Activated CD4-positive, alpha-beta T cell treated with anti-CD3 and anti-CD28 coated beads, Interleukin-10, Interleukin-2, amounts not matched to agents 100 ng/mL and 50 ng/mL, durations not matched to agents 16 hours and 8 hours (primary cell): ENCODE results near the gene GPATCH3.
"Not testable (repeated sequence)": the region's sequence is repeated elsewhere in the genome, so short reads cannot be mapped to it uniquely, and the experiment has no call there.

Experiments
- DNase-seq: peaks from one replicate; pipeline ENCODE4 v3.0.0-alpha.2; 2020

The GPATCH3 gene

DNA sequence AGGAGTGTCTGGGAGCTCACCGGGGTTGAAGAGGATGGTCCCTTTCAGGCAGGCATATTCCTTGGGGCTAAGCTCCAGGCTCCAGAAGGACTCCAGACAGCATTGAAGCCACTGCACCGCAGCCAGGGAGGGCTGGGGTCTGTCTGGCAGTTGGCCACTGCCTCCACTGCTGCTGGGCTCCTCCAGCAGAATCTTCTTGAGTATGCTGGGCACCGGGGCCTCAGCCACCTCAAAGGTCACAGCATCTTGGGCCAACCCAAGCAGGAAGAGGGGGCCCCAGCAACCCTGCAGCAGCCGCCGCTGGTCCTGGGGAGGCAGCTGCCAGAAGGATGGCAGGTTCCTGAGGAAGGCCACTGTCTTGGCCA, 13.1 kb upstream of the GPATCH3 start:
- DNase-seq = no peak

DNA sequence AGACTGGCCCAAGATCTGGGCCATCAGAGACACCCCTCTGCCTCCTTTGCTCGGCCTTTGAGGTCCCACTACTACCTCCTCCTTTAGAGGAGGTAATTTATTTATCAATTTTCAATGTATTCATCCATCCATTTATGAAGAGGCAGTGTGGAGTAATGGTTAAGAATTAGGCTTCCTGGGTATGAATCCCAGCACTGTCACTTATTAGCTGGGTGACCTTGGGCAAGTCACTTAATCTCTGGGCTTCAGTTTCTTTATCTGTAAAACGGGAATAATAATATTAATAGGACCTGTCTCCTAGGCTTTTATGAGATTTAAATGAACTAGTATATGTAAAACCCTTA, 11.9 kb upstream of the GPATCH3 start:
- no peak for DNase-seq

DNA sequence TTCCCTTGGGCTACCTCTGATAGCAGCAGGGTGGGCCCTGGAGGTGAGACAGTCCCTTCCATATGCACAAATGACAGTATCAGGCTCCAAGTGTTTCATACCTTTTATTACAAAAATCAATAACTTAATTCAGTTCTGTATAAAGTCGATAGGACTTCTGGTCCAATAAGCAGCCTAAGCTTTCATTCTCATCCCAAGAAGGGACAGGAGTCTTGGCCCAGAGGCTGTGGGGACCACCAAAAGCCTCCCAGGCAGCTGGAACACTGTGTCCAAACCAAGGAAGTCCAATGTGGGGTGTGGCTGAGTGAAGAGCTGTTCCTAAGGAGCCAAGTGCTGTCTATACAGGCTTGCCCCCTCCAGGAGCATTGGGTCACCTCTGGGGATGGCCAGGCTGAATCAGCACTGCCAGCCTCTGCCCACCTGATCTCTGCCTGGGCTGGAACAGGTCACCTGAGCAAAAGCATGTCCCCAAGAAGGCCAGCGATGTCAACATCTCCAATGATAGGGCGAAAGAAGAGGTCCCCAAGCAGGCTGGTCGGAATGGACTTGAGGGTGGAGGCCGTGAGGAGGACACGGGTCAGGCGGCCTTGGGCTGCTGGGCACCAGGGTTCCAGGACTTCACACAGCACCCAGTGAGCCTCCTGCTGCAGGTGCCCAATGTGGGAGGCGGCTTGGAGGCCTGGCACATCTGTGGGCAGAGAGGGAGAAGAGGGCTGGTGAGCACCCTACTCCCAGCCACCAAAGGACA, 11.3 kb upstream of the GPATCH3 start:
- DNase-seq = no peak

DNA sequence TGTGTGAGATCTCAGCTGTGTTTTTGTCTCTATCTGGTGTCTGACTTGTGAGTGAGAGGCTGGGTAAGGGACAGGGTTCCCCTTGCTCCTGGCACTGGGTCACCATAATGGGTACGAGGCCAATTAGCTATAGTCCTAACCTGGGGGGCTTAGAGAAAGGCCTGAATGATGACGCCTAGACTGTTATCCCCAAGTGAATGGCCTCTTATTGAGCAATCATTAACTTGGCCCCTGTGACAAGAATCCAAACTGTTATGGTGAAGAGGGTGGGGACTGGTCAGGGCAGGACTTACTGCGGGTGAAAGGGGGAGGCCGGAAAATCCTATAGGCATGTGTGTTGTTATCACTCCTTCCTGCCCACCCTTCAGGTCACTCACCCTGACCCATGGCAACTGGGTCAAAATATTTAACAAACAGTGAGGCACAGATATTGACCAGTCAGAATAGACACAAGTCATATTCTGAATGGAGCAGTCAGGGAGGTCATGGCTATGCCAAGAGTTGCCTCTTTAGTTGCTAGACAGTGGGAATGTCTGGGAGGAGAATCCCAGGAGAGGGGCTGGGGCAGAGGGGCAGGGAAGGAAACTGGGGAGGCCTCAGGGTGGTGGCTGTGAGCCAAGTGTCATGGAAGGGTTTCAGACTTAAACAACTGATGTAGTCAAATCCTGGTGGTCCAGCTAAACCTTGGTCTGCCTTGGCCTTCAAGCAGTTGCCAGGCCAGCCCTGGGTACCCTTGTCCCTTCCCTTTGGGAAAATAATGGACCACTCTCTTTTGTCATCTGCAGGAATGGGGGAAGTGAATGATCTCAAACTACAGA, 10.3 kb upstream of the GPATCH3 start:
- no peak for DNase-seq

DNA sequence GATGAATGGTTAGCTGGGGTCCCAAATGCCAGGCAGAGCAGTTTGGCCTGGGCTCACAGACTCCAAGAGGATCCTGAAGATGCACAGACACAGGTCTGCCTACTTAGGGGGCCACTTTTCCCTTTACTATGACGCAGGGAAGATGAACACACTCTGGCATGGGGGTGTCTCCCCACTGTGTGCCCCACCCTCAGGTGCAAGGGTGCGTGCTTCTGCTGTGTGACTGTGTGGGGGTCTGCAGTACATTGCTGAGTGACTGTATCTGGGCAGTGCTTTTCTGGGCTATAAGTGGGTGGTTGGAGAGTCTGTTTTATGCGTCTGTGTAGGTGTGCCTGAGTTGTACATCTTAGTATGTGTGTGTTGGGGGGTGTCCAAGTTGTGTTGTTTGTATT, 9.7 kb upstream of the GPATCH3 start:
- DNase-seq = no peak

DNA sequence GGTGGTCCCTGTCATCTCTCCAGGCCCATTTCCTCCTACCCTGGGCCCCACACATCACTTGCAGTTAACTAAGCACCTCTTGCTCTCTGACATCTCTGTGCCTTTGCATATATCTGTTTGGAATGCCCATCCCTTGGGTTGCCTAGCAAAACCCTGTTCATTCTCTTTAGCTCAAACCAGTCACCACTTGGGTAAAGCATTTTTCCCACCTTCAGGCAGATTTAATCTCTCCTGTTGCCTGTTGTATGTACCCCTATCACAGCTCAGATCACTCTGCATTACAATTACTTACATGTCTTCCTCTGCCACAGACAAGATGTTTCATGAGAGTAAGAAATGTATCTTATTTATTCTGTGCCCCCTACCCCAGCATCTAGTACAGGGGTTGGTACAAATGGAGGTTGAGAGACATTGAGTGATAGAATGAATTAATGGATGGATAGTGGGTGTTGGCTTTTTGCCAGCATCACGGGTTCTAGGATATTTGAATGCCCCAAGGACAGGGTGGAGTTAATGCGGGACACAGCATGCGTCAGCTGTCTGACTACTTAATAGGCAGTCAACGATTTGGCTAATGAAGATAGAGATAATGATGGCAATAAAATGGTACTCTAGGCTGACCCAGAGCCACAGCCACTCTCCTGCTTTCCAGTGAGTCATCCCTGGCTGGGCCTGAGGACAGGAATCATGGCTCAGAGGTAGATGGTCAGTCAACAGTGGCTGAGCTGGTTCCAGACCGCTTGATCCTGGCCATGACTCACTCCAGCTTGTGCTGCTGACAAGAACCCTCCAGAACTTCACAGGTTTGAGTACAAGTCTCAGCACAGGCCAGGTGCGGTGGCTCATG, 7.0 kb upstream of the GPATCH3 start:
- no peak for DNase-seq

DNA sequence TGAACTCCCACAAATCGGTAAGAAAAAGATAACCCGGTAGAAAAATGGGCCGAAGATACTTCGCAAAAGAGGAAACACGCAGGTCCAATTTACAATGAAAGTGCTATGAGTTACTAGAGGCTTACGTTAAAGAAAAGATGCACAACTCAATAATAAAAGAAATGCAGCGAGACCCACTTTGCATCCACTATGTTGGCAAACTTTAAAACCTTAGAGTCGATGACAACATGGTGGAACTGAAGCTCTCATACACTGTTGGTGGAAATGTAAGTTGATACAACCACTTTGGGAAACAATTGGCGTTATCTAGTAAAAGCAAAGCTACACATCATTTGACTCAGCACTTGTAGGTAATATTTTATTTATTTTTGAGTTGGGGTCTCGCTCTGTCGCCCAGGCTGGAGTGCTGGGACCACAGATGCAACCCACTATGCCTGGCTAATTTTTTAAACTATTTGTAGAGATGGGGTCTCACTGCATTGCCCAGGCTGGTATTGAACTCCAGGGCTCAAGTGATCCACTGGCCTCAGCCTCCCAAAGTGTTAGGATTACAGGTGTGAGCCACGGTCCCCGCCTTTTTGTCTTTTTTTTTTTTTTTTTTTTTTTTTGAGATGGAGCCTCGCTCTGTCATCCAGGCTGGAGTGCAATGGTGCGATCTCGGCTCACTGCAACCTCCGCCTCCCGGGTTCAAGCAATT, 696 bp upstream of the GPATCH3 start:
- DNase-seq = no peak

DNA sequence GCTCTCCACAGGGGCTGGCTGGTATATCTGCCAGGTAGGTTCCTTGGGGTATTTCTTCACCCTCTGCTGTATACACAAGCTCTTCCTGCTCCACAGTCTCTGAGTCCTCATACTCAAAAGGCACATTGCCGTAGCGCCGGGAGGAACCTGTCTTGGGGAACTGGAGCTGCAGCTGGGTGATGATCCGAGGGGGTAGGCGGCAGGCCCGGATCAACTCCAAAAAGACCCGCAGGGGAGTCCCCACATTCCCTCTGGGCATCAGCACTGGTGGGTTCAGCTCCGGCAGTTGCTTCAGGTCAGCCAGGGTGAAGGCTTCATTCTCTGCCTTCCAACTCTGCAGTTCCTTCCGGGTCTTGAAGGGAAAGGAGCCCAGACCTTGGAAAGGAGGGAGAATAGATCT, 2.9 kb downstream of the GPATCH3 start:
- DNase-seq = no peak

DNA sequence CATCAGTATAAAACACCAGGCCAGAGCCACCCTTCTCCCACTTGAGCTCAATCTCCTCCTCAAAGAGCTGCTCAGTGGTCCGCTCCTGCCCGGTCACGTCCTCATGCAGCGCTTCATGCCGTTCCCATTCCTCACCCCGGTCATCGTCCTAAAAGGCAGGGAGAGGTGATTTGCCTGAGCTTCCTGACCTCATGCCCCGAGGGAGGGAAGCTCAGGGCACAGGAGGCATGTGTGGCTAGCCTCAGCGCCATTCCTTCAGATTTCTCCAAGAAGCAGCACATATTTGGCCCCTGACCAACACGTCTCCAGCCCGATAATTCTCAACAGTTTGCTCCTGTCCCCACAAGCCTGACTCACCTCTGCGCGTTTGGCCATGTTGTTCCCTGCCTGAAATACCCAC, 6.0 kb downstream of the GPATCH3 start:
- DNase-seq = no peak

DNA sequence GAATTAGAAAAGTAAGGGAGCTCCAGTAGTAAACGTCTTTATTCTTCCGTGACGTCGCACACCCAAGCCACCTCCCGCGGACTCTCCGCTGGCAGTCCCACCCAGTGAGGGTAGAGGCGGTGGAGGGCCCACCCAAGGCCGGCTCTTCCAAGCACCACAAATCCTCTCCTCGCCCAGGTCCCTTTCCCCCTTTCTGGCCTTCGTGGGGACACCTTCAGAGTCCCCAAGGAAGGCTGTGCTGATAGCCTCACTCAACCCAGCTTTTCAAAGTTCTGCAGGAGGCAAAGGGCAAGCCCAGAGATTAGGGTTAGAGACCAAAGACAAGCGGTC, 9.8 kb downstream of the GPATCH3 start:
- DNase-seq = no peak

DNA sequence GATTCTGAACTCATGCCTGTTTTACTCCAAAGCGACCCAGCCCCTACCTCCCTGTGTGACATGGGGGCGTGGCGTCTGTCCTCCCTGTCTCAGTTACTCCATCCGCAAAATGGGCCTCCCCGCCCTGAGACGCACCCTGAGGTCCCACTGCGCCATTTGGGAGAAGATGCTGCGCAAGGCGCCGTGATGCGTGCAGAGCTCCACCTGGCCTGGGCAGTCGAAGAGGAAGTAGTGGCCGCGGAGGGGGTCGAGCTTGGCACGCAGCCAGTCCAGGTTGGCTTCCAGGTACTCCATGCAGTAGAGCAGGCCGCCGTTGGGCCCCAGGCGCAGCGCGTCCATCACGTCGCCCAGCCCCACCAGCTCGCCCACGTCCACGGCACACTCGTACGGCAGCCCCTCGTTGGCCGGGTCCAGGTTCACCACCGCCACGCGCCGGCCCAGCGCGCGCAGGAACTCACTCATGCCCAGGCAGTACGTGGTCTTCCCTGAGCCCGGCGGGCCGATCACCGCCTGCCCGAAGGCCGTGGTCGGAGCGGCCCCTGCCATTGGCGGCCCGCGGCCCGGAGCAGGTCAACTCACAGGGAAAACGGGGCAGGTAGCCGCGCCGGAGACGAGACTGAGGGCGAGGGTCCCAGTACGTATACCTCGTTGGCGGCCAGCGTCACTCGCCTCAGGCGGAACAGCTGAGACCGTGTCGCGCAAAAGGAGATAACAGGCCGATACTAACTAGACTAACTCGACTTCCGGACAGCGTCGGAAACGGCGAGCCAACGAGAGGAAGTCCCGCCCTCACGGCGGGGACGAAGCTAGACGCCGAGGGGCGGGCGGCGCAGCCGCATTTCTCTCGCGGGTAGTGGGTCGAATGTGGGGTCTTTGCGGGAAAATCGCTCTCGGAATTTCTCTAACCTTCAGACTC, 10.5 kb downstream of the GPATCH3 start, which contains the start of gene GPN2:
GPN2 (minus strand) TSS at position 733 of the 916 bp plus-strand sequence; CDS start at position 546, 187 bp downstream.
- peak; percentile 89 for DNase-seq

DNA sequence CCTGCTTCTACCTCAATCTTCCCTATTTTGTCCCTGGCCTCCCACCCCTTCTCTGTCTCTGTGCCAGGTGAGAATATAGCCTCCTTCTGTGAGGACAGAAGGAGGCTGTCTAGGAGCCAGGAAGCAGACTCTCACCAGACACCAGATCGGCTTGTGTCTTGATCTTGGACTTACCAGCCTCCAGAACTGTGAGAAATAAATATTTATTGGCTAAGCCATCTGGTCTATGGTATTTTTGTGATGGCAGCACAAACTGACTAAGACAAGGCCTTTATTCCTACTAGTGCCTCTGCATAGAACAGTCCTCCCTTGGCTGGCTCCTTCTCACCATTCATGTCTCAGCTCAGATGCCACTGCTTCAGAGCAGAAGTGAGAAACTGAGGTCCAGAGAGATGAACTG, 12.0 kb downstream of the GPATCH3 start:
- DNase-seq = no peak

DNA sequence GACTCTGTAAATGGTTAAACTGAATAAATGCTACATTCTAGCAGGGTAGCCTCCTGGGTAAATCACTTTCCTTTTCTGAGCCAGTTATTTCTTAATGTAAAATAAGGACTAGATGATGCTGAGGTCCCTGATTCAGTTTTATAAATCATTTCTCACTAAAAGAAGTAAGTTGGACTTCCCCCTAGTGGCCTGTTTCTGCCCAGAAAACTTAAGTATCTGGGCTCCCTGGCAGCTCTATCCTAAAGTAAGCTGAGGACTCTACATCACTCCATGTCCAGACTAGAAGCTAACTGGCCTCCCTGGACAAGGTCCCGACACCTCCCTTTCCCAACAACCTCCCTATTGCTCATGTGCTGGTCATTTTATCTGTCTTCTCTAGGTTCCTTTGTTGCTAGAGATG, 13.1 kb downstream of the GPATCH3 start:
- DNase-seq = peak; percentile 23

DNA sequence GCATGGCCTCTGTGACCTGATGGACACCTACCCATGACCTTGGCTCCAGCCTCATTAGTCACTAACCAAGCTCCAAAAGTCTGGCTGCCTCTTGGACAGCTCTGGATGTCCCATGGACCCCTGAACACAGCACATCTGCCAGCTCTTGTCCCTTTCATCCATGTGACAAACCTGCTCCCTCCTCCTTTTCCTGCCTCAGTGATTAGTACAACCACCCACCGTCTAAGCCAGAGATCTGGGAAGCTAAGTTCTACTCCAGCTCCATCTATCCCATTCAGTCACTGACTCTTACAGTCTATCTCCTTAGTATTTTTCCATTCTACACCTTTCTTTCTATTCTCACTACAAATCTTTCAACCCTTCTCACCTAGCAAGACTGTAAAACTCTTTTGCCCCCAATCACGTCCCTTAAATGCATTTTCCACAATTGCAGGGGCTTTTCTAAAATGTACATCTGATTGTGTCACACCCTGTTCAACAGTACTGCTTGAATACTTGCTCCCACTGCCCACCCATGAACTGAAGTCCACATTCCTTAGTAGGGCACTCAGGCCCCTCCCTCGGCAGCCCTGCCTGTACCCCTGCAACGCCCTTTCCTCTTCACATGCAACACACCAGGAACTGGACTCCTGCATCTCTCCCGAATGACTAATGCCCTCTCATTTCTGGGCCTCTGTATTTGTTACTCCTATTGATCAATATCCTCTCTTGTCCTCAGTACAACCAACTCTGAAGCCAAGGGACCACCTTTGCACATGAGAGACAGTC, 17.4 kb downstream of the GPATCH3 start:
- no peak for DNase-seq

DNA sequence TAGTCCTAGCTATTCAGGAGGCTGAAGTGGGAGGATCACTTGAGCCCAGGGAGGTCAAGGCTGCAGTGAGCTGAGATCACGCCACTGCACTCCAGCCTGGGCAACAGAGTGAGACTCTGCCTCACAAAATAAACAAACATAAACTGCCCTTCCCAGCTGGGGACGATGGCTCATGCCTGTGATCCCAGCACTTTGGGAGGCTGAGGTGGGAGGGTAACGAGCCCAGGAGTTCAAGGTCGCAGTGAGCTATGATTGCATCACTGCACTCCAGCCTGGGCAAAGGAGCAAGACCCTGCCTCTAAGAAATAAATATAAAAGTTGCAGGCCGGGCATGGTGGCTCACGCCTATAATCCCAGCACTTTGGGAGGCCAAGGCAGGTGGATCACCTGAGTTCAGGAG, 18.7 kb downstream of the GPATCH3 start:
- DNase-seq = not testable (repeated sequence)

DNA sequence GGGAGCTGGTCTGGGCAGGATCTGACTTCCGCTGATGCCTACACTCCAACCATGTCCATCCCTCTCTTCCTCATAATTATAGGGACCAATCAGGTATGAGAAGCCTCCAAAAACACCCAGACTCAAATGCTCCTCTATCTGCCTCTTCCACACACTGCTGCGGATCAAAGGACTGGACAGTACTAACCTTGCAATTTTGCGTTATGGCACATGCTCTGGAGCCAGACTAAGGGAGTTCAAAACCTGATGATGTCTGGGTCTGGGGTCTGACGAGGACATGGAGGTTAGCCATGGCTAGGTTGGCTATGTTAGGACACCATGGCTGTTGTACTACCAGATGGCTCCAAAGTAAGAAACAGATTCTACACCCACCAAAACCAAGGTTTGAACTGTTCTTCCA, 20.5 kb downstream of the GPATCH3 start:
- DNase-seq = no peak

DNA sequence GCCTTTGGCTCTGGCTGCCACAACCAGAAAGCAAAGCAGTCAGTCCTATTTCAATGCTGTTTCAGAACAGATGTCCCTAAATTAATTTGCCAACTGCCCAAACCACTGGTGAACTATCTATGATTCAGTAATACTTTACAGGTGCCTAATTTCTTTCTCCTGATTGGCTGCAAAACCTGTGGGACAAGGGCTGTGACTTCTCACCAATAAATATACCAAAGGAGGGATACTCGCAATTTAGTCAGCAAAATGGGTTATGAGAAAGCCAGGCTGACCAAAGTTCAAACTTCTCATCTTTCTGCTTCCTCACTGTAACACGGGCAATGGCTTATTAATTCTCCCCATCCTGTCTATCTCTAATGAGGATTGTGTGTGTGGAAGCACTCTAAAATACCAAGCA, 22.9 kb downstream of the GPATCH3 start:
- no peak for DNase-seq

DNA sequence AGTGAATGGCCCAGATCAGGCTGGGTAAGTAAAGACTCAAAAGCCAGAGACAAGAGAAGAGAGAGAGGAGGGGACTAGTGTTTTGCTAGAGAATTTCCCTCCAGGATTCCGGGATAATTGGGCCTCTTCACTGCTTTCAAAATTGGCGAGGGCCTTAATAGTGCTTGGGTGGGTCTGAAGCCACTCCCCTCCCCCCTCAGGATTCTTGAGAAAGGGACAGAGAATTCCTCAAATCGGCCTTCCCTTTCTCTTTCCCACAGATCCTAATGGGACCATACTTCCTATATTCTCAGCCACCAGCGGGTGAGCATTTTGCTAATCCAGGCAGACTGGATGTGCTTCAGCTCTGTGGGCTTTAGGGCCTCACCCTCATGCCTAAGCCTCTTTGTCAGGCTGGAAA, 25.4 kb downstream of the GPATCH3 start:
- no peak for DNase-seq

DNA sequence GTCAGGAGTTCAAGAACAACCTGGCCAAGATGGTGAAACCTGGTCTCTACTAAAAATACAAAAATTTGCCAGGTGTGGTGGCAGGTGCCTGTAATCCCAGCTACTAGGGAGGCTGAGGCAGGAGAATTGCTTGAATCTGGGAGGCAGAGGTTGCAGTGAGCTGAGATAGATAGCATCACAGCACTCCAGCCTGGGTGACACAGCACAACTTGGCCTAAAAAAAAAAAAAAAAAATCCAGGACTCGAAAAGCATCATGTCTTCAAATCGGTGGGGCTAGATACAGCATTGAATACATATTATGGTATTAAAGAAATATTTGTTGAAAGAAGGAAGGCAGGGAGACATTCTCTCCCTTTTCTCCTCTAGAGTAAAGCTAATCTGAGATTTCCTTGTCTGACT, 27.2 kb downstream of the GPATCH3 start:
- DNase-seq = not testable (repeated sequence)

DNA sequence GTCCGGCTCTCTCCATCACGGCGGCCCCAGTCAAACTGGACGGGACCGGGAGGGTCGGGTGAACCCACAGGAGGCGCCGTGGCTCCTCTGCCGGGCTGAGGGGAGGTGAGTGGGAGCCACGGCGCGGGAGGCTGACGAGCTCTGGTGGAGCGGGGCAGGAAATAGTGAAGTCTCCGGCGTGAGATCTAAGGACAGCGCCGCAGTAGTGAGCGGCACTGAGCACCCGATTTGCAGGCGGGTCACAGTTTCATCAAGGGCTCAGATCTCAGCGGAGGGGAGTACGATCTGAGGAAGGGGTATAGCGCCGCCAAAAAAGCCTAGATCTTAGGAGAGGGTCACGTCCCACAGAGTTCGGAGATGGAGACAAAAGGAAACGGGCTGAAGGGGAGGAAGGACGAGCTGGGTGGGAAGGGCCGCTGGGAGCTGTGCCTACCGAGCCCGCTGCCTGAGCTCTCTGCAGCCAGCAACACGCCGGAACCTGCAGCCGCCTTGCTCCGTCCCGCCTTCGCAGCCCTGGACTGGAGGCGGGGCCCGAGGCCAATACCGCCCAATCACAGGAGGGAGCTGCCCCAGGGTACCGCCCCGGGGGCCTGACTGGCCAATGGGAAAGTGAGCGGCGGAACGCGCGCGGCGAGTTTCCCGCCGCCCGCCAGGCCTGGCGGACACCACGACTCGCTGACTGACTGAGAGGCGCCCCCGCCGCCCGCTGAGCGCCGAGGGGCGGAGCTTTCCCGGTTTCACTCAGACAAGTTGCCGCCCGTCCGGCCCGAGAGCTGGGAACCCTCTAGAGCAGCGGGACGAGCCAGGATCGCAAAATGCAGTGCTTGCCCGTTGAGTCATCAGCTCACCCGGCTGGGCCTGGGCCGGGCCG, 35.4 kb downstream of the GPATCH3 start:
- peak; percentile 99 for DNase-seq
